KMS-11 (cell line): ENCODE data around the gene NSD1.
A peak's percentile ranks its signal among the peaks of the same experiment; 100 is the strongest.

Experiments
- H2AFZ ChIP-seq: fragments of 200-600 bp; sonication (generic); 2 replicates; pipeline ENCODE4 v1.6.1; 2016; ENCODE audit warnings: antibody characterized with exemption, mixed run types, low read depth
- H3K27ac ChIP-seq: fragments of 200-600 bp; sonication (generic); 2 replicates; pipeline ENCODE4 v1.6.1; 2016; ENCODE audit warnings: mild to moderate bottlenecking, mixed run types
- H3K27me3 ChIP-seq: fragments of 200-600 bp; sonication (generic); 2 replicates; pipeline ENCODE4 v1.6.1; 2017; ENCODE audit warnings: mild to moderate bottlenecking, low read depth, mixed run types, moderate library complexity; ENCODE audit not compliant: insufficient read depth
- H3K36me3 ChIP-seq: fragments of 200-600 bp; sonication (generic); 2 replicates; pipeline ENCODE4 v1.6.1; 2017; ENCODE audit warnings: mild to moderate bottlenecking, mixed run types; ENCODE audit not compliant: insufficient read depth
- H3K4me1 ChIP-seq: fragments of 200-600 bp; sonication (generic); 2 replicates; pipeline ENCODE4 v1.6.1; 2016; ENCODE audit warnings: mild to moderate bottlenecking, low read depth, mixed run types; ENCODE audit not compliant: poor library complexity, severe bottlenecking
- H3K4me2 ChIP-seq: fragments of 200-600 bp; sonication (generic); 2 replicates; pipeline ENCODE4 v1.7.0; 2016; ENCODE audit warnings: mild to moderate bottlenecking, mixed run types
- H3K4me3 ChIP-seq: fragments of 200-600 bp; sonication (generic); IDR thresholded peaks from 2 replicates; pipeline ENCODE4 v1.6.1; 2017; ENCODE audit warnings: low read depth, low read length, mixed read lengths; ENCODE audit not compliant: insufficient read depth
- H3K79me2 ChIP-seq: fragments of 200-600 bp; sonication (generic); 2 replicates; pipeline ENCODE4 v1.6.1; 2016; ENCODE audit warnings: low read depth, mixed run types; ENCODE audit not compliant: insufficient read depth
- H3K9ac ChIP-seq: fragments of 200-600 bp; sonication (generic); 2 replicates; pipeline ENCODE4 v1.6.1; 2016; ENCODE audit warnings: mild to moderate bottlenecking, mixed run types
- H4K20me1 ChIP-seq: fragments of 200-600 bp; sonication (generic); 2 replicates; pipeline ENCODE4 v1.6.1; 2016; ENCODE audit warnings: mild to moderate bottlenecking, mixed run types; ENCODE audit not compliant: insufficient read depth
- TF ChIP-seq, protein P1 (sequence below): fragments of 200-600 bp; sonication (generic); conservative IDR thresholded peaks from 2 replicates; pipeline ENCODE4 v1.6.1; 2017; ENCODE audit warnings: low read depth, mild to moderate bottlenecking, antibody characterized with exemption, low read length, moderate library complexity, mixed read lengths

NSD1 gene

DNA sequence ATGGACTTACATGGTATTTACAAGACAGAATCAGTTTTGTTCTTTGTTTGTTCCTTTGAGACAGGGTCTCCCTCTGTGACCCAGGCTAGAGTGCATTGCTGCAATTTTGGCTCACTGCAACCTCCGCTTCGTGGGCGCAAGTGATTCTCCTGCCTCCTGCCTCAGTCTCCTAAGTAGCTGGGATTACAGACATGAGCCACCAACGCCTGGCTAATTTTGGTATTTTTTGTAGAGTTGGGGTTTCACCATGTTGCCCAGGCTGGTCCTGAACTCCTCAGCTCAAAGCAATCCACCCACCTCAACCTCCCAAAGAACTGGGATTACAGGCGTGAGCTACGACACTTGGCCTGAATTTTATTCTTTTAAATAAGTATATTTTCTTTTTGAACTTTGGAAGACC, 142.3 kb downstream of the NSD1 start:
- H2AFZ ChIP-seq = no peak overlapping the region
- H3K27ac ChIP-seq = no peak overlapping the region
- H3K9ac ChIP-seq = no peak overlapping the region
- no peaks in the 10 kb centered on the region for H3K4me1 ChIP-seq
- no peaks in the 10 kb centered on the region for H3K36me3 ChIP-seq
- TF ChIP-seq, protein P1, sequence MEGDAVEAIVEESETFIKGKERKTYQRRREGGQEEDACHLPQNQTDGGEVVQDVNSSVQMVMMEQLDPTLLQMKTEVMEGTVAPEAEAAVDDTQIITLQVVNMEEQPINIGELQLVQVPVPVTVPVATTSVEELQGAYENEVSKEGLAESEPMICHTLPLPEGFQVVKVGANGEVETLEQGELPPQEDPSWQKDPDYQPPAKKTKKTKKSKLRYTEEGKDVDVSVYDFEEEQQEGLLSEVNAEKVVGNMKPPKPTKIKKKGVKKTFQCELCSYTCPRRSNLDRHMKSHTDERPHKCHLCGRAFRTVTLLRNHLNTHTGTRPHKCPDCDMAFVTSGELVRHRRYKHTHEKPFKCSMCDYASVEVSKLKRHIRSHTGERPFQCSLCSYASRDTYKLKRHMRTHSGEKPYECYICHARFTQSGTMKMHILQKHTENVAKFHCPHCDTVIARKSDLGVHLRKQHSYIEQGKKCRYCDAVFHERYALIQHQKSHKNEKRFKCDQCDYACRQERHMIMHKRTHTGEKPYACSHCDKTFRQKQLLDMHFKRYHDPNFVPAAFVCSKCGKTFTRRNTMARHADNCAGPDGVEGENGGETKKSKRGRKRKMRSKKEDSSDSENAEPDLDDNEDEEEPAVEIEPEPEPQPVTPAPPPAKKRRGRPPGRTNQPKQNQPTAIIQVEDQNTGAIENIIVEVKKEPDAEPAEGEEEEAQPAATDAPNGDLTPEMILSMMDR = no peak
- no peak overlapping the region for H3K4me3 ChIP-seq
- no peak overlapping the region for H3K4me2 ChIP-seq
- H3K79me2 ChIP-seq = no peaks in the 10 kb centered on the region
- H4K20me1 ChIP-seq = no peaks in the 10 kb centered on the region
- H3K27me3 ChIP-seq = no peaks in the 10 kb centered on the region

- no peak overlapping the region for H3K9ac ChIP-seq
- TF ChIP-seq, protein P1 = no peak
- H3K4me3 ChIP-seq = no peak overlapping the region
- no peaks in the 10 kb centered on the region for H4K20me1 ChIP-seq
- H3K27ac ChIP-seq = no peak overlapping the region
- H3K36me3 ChIP-seq = no peaks in the 10 kb centered on the region
- no peaks in the 10 kb centered on the region for H3K79me2 ChIP-seq
- H3K4me2 ChIP-seq = no peak overlapping the region
- no peak overlapping the region for H2AFZ ChIP-seq
- H3K27me3 ChIP-seq = no peaks in the 10 kb centered on the region
- no peaks in the 10 kb centered on the region for H3K4me1 ChIP-seq
These were observed 143.3 kb downstream of the NSD1 start for GRCh38 chr5:177276886-177277285.

- Histone ChIP-seq H2AFZ (no peak overlapping the region), H3K79me2 (no peaks in the 10 kb centered on the region), H3K27me3 (no peaks in the 10 kb centered on the region), H3K9ac (no peak overlapping the region), H3K27ac (no peak overlapping the region), H3K36me3 (no peaks in the 10 kb centered on the region; the same call in 1 of the 2 replicates), H3K4me3 (no peak overlapping the region), H4K20me1 (no peaks in the 10 kb centered on the region), H3K4me2 (no peak overlapping the region), H3K4me1 (peaks cover 32% of the 10 kb centered on the region)
- TF ChIP-seq, protein P1 = no peak
These were observed 154.6 kb downstream of the NSD1 start for GRCh38 chr5:177288191-177288590.

DNA sequence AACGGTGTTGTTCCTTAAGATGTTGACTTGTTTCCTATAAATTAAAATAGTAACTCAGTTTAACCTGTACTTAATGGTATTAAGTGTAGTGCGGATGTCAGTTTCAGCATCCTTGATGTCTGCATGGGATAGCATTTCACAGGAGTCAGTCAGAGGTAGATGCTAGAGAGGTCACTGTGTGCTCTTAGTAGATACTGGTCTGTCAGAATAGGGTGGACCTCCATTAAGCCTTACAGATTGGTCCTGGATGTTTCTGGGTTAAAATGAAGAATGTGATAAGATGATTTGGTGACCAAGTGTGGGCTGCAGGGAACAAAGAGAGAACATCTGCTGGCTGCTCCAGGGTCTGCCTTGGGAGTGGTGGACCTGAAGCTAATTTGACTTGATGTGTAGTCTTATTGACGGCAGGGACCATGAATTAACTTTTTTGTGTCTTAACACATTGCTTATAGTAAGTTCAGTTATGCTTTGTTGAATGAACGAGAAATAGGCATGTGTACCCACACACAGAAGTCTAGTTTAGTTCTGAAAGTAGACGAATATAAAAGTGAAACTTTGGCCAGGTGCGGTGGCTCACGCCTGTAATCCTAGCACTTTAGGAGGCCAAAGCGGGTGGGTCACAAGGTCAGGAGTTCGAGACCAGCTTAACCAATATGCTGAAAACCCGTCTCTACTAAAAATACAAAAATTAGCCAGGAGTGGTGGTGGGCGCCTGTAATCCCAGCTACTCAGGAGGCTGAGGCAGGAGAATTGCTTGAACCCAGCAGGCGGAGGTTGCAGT, 157.4 kb downstream of the NSD1 start:
- Histone ChIP-seq H3K36me3 (no peaks in the 10 kb centered on the region), H3K27me3 (no peaks in the 10 kb centered on the region), H3K4me2 (peak overlapping the region; percentile 27; the same call in 1 of the 2 replicates), H3K9ac (peak overlapping the region; percentile 18; the same call in 1 of the 2 replicates), H2AFZ (no peak overlapping the region), H3K4me3 (no peak overlapping the region), H3K27ac (peak overlapping the region; percentile 61), H4K20me1 (no peaks in the 10 kb centered on the region), H3K4me1 (peaks cover 32% of the 10 kb centered on the region), H3K79me2 (no peaks in the 10 kb centered on the region)
- TF ChIP-seq, protein P1 = no peak
